K562 (cell line): Measurements from ENCODE around the gene ARHGDIA. TPM values are rescaled to one million over a fixed set of nuclear protein-coding genes. Genes with fewer than 3 reads are reported as not detected.

Source experiments
- AFF4 ChIP-seq: sonication (generic); formaldehyde crosslinking; IDR thresholded peaks from 2 replicates; pipeline ENCODE4 v1.8.0; 2023; ENCODE audit warnings: mild to moderate bottlenecking, missing genetic modification reagents
- BRF1 ChIP-seq: IDR thresholded peaks from 3 replicates; pipeline ENCODE4 v1.6.1; 2011; ENCODE audit warnings: borderline replicate concordance, mild to moderate bottlenecking; ENCODE audit not compliant: insufficient read length; ENCODE audit errors: extremely low read depth
- CBFB ChIP-seq: sonication (generic); formaldehyde crosslinking; IDR thresholded peaks from 2 replicates; pipeline ENCODE4 v1.4.0; 2020; ENCODE audit warnings: mild to moderate bottlenecking, missing genetic modification reagents
- NONO ChIP-seq, 2 experiments: fragments of 200-400 bp in 1 of 2; fragments of 450-650 bp in 1 of 2; formaldehyde crosslinking in 1 of 2; IDR thresholded peaks; 2 replicates each; pipeline ENCODE4 v1.6.1; 2017; ENCODE audit warnings: low read depth in 2 of 2, mild to moderate bottlenecking in 2 of 2, moderate library complexity in 2 of 2, low read length in 1 of 2
- POLR2AphosphoS2 ChIP-seq: IDR thresholded peaks from 2 replicates; pipeline ENCODE4 v1.6.1; 2012; ENCODE audit warnings: low read length, improper control_type of control experiment
- RHOXF2B ChIP-seq: fragments of 250-450 bp; sonication (Bioruptor Pico); conservative IDR thresholded peaks from 2 replicates; pipeline ENCODE4 v1.5.1; 2021
- YY1 ChIP-seq, 3 experiments: IDR thresholded peaks; 2 replicates each; pipeline ENCODE4 v1.6.1; 2011; ENCODE audit warnings: low read length in 2 of 3, mild to moderate bottlenecking in 2 of 3, moderate library complexity in 2 of 3, borderline replicate concordance in 1 of 3, control low read depth in 1 of 3, low read depth in 1 of 3; ENCODE audit not compliant: insufficient read depth in 3 of 3, insufficient replicate concordance in 2 of 3, control insufficient read depth in 1 of 3, insufficient read length in 1 of 3; ENCODE audit errors: extremely low read depth in 1 of 3
- ZFX ChIP-seq: sonication (generic); formaldehyde crosslinking; IDR thresholded peaks from 2 replicates; pipeline ENCODE4 v1.8.0; 2022; ENCODE audit warnings: mild to moderate bottlenecking, missing genetic modification reagents, moderate library complexity
- ZKSCAN3 ChIP-seq: fragments of 250-450 bp; sonication (Bioruptor Pico); IDR thresholded peaks from 2 replicates; pipeline ENCODE4 v1.4.0; 2020
- ZNF121 ChIP-seq: sonication (generic); formaldehyde crosslinking; conservative IDR thresholded peaks from 2 replicates; pipeline ENCODE4 v1.8.0; 2022; ENCODE audit warnings: missing genetic modification reagents
- ZNF407 ChIP-seq: fragments of 450-650 bp; IDR thresholded peaks from 2 replicates; pipeline ENCODE4 v1.6.1; 2016; ENCODE audit warnings: low read depth
- ZNF740 ChIP-seq, 3 experiments: fragments of 200-800 bp in 1 of 3; sonication (Bioruptor generic) in 1 of 3; sonication (generic) in 1 of 3; formaldehyde crosslinking in 1 of 3; IDR thresholded peaks; 2 replicates each; pipeline versions ENCODE4 v1.6.1 to v1.8.0; 2016 to 2022; ENCODE audit warnings: mild to moderate bottlenecking in 2 of 3, missing compliant biosample characterization in 2 of 3, missing genetic modification characterization in 2 of 3, missing genetic modification reagents in 1 of 3
- polyA plus RNA-seq, 8 experiments: library from polyadenylated mRNA; depleted of rRNA in 4 of 8; stranded (reverse) in 5 of 8; unstranded in 3 of 8; fragments of >200 nt; fragmentation: Nextera tagmentation in 2 of 8; fragmentation: Illumina TruSeq in 1 of 8; extraction: Ambion mirVana in 2 of 8; extraction: Trizol in 1 of 8; gene quantifications; 2 replicates each; pipeline versions ENCODE4 v1.2.1 to v1.2.3, GENCODE V29; 2011 to 2014; ENCODE audit warnings: inconsistent platforms in 1 of 8, missing spikeins in 1 of 8
- total RNA-seq, 7 experiments: library from RNA; depleted of rRNA in 6 of 7; stranded (reverse); fragments of >200 nt in 6 of 7; fragmentation: Illumina TruSeq in 2 of 7; extraction: Trizol in 2 of 7; gene quantifications; 2 replicates each; pipeline versions ENCODE4 v1.2.1 to v1.2.3, GENCODE V29; 2011 to 2021; ENCODE audit warnings: low replicate concordance in 1 of 7

ARHGDIA gene
- total and polyA plus RNA-seq, 9 of the 15 experiments (the other 6 are each of a cell fraction or from before 2014, with no cell fraction given): 9.6 to 340 (median 97.6) TPM

GRCh38 chr17:81867170-81867990, 3.8 kb downstream of the ARHGDIA start (continued):
- TF ChIP-seq ZNF407: no peak
- TF ChIP-seq NONO (IDR thresholded peaks at IDR 0.05; ENCODE audit: low read depth in 2 of 2, low read length in 1 of 2): no peak
- TF ChIP-seq ZNF740 (CRISPR knock-in tag; IDR thresholded peaks at IDR 0.05): no peak
- TF ChIP-seq ZNF740 (tag; IDR thresholded peaks at IDR 0.05): no peak
- no peak for TF ChIP-seq BRF1
- peak; percentile 95 for TF ChIP-seq POLR2AphosphoS2
- TF ChIP-seq RHOXF2B: peak; percentile 65; the same call in 1 of the 2 replicates
- no peak for TF ChIP-seq ZNF121 (CRISPR knock-in tag)
- no peak for TF ChIP-seq YY1 (IDR thresholded peaks at IDR 0.05; ENCODE audit: borderline replicate concordance in 1 of 3, control insufficient read depth in 1 of 3, extremely low read depth in 1 of 3, insufficient read depth in 3 of 3, insufficient read length in 1 of 3, insufficient replicate concordance in 2 of 3, low read depth in 1 of 3, low read length in 2 of 3)
- 0 out of 2 replicates have a peak, but pooled peaks have one; percentile 24 for TF ChIP-seq ZFX (CRISPR knock-in tag)
- TF ChIP-seq CBFB: 0 out of 2 replicates have a peak, but pooled peaks have one; percentile 10
- TF ChIP-seq AFF4 (CRISPR knock-in tag): 0 out of 2 replicates have a peak, but pooled peaks have one; percentile 37
- TF ChIP-seq ZKSCAN3: no peak
